Esophagus muscularis mucosa (tissue), 4 donors: ENCODE results near the gene FMNL1. TPM values are rescaled to one million over a fixed set of nuclear protein-coding genes. Genes with fewer than 3 reads are reported as not detected.

Experiments used
- DNase-seq: peaks from one replicate; pipeline ENCODE4 v3.0.0-alpha.2; 2017; ENCODE audit errors: extremely low spot score
- H3K27ac ChIP-seq, 4 donors: fragments of 200-600 bp; sonication (generic); replicated peaks in 1 of 4; 1 replicate in 3 of 4; 2 replicates in 1 of 4; pipeline ENCODE4 v1.5.1; 2016 to 2019; ENCODE audit warnings: mild to moderate bottlenecking in 1 of 4
- H3K27me3 ChIP-seq, 4 donors: fragments of 200-600 bp; sonication (generic); one replicate each; pipeline versions ENCODE4 v1.5.1 to v1.6.0; 2016 to 2019
- H3K36me3 ChIP-seq, 4 donors: fragments of 200-600 bp; sonication (generic); one replicate each; pipeline ENCODE4 v1.5.1; 2016 to 2019
- H3K4me1 ChIP-seq, 4 donors: fragments of 200-600 bp; sonication (generic); one replicate each; pipeline ENCODE4 v1.5.1; 2016 to 2019
- H3K4me3 ChIP-seq, 4 donors: fragments of 200-600 bp; sonication (generic); 1 replicate in 2 of 4; 2 replicates in 2 of 4; pipeline ENCODE4 v1.5.1; 2016 to 2019; ENCODE audit warnings: mild to moderate bottlenecking in 4 of 4, moderate library complexity in 1 of 4
- H3K9me3 ChIP-seq, 4 donors: fragments of 200-600 bp; sonication (generic); 1 replicate in 3 of 4; 2 replicates in 1 of 4; pipeline ENCODE4 v1.5.1; 2016 to 2019
- CTCF ChIP-seq, 3 experiments: fragments of 200-600 bp in 2 of 3; fragments of 450-650 bp in 1 of 3; sonication (generic) in 2 of 3; IDR thresholded peaks; one replicate each; pipeline ENCODE4 v1.5.1; 2017 to 2019; ENCODE audit warnings: antibody characterized with exemption in 3 of 3, mild to moderate bottlenecking in 2 of 3, moderate library complexity in 1 of 3
- EP300 ChIP-seq: sonication (generic); formaldehyde crosslinking; IDR thresholded peaks from one replicate; pipeline ENCODE4 v1.6.1; 2017; ENCODE audit warnings: antibody characterized with exemption
- POLR2A ChIP-seq: fragments of 450-650 bp; IDR thresholded peaks from one replicate; pipeline ENCODE4 v1.6.1; 2017; ENCODE audit warnings: antibody characterized with exemption, moderate library complexity, mild to moderate bottlenecking, low read depth
- POLR2AphosphoS5 ChIP-seq, 2 donors: sonication (generic); formaldehyde crosslinking; IDR thresholded peaks; one replicate each; pipeline ENCODE4 v1.6.1; 2017; ENCODE audit warnings: antibody characterized with exemption in 2 of 2
- WGBS: methylation state at CpG from one replicate; pipeline ENCODE4 v1.1.5; 2018; 5-methylcytosine and 5-hydroxymethylcytosine counted together
- intact Hi-C: fragments of 100-400 bp; cut with DNase I; formaldehyde crosslinking; loops from one replicate; pipeline ENCODE4 v1.15.1; 2023
- total RNA-seq, 4 donors: library from RNA; depleted of rRNA; stranded (reverse); fragments of >200 nt; gene quantifications; one replicate each; pipeline versions ENCODE4 v1.1.0 to v1.2.1, GENCODE V29; 2016

The FMNL1 gene
- total RNA-seq, 4 donors from 2014 or later, result 11.0 to 26.7 (median 19.6) TPM

DNA sequence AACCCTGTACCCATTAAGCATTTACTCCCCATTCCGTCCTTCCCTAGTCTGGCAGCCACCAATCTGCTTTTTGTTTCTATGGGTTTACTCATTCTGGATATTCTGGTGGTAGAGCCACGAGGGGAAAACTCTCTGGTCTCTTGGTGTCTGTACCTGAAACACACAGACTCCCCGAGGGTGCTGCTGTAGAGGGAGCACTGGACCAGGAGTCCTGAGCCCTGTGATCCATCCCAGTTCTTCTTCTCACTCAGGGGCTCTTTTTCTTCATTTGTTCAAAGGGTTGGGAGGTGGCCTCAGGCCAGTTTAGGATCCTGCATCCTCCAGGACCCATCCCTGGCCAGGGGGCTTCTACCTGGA is 45.9 kb upstream of the FMNL1 start:
- H3K27me3 ChIP-seq, result no peaks in the 10 kb centered on the region
- H3K9me3 ChIP-seq, result no peaks in the 10 kb centered on the region
- intact Hi-C loops, result no loop called here
- WGBS, result 80% methylated on average over 3 of the region's 3 CpGs
- DNase-seq, result no peak
- TF ChIP-seq POLR2AphosphoS5 (IDR thresholded peaks at IDR 0.05) (no peak), EP300 (no peak), POLR2A (no peak), CTCF (IDR thresholded peaks at IDR 0.05) (no peak)
- no peaks in the 10 kb centered on the region for H3K36me3 ChIP-seq
- H3K27ac ChIP-seq, result peak overlapping the region; percentile 66 to 81 (median 72)
- peaks cover 22 to 48% (median 45%) of the 10 kb centered on the region in 4 donors for H3K4me1 ChIP-seq
- no peak overlapping the region for H3K4me3 ChIP-seq

DNA sequence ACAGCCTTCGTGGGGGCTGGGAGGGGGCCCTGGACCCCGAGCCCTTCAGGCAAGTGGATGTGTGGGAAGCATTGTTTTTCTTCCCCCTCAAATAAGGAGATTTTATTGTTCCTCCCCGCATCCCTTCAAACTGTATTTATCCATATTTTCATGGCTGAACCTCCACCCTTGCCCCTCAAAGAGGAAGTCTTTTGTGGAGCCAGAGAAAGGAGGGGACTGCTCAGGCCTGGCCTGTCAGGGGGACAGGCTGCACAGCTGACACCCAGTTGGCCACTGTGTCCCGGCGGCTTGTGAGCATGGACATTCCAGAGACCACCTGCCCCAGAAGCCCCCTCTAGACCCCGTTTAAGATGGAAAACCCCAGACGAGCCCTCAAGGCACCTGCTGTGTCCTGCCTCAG is 44.1 kb upstream of the FMNL1 start:
- intact Hi-C loops, result no loop called here
- TF ChIP-seq EP300, result no peak
- no peak for TF ChIP-seq POLR2A
- TF ChIP-seq POLR2AphosphoS5 (IDR thresholded peaks at IDR 0.05), result no peak
- TF ChIP-seq CTCF (IDR thresholded peaks at IDR 0.05), result no peak
- no peak for DNase-seq
- peaks cover 5 to 30% (median 26%) of the 10 kb centered on the region in 4 donors for H3K4me1 ChIP-seq
- 77% methylated on average over 5 of the region's 7 CpGs for WGBS
- H3K27ac ChIP-seq, result peak overlapping the region in 1 of 4 donors; percentile 20
- no peaks in the 10 kb centered on the region for H3K27me3 ChIP-seq
- H3K9me3 ChIP-seq, result no peaks in the 10 kb centered on the region
- no peaks in the 10 kb centered on the region for H3K36me3 ChIP-seq
- no peak overlapping the region for H3K4me3 ChIP-seq

DNA sequence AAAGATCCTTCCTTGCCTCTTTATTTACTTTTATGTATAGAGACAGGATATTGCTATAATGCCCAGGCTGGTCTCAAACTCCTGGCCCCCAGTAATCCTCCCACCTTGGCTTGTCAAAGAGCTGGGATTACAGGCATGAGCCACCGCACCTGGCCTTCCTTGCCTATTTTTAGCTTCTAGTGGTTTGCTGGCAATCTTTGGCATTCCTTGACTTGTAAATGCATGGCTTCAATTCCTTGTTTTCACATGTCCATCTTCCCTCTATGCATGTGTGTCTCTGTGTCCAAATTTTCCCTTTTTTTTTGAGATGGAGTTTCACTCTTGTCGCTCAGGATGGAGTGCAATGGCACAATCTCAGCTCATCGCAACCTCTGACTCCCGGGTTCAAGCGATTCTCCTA is 37.5 kb upstream of the FMNL1 start:
- Histone ChIP-seq H3K27ac (no peak overlapping the region), H3K4me1 (no peaks in the 10 kb centered on the region), H3K9me3 (no peaks in the 10 kb centered on the region), H3K4me3 (no peak overlapping the region), H3K36me3 (no peaks in the 10 kb centered on the region), H3K27me3 (no peaks in the 10 kb centered on the region)
- intact Hi-C loops, result no loop called here
- WGBS, result 83% methylated on average over 5 of the region's 5 CpGs
- TF ChIP-seq CTCF (IDR thresholded peaks at IDR 0.05) (no peak), POLR2AphosphoS5 (IDR thresholded peaks at IDR 0.05) (no peak), POLR2A (no peak)
- no peak for DNase-seq

GRCh38 chr17:45186801-45187354 is 34.8 kb upstream of the FMNL1 start:
- no peak overlapping the region for H3K4me3 ChIP-seq
- intact Hi-C loops, result no loop called here
- no peak overlapping the region for H3K27ac ChIP-seq
- 84% methylated on average over 7 of the region's 7 CpGs for WGBS
- no peak for DNase-seq
- H3K9me3 ChIP-seq, result no peaks in the 10 kb centered on the region
- TF ChIP-seq POLR2A (no peak), POLR2AphosphoS5 (IDR thresholded peaks at IDR 0.05) (no peak), EP300 (no peak), CTCF (IDR thresholded peaks at IDR 0.05) (no peak)
- H3K4me1 ChIP-seq, result no peaks in the 10 kb centered on the region
- no peaks in the 10 kb centered on the region for H3K36me3 ChIP-seq
- H3K27me3 ChIP-seq, result no peaks in the 10 kb centered on the region

DNA sequence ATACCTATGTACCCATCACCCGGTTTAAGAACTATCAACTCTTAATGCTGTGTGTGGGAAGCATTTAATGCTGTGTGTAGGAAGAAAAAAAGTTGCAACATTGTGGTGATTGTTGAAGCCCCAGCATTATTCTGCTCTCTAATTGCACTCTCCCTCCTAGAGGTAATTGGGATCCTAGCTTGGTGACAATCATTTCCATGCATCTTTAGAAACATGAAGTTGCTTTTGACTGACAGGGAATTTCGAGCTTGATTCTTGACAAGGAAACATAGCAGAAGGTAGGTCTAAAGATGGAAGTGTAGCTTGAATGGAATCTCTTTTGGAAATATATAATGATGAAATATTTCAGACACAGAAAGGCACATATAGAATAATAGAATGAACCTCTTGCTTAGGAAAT is 32.7 kb upstream of the FMNL1 start:
- Histone ChIP-seq H3K4me3 (no peak overlapping the region), H3K27ac (no peak overlapping the region), H3K27me3 (no peaks in the 10 kb centered on the region), H3K9me3 (no peaks in the 10 kb centered on the region), H3K4me1 (no peaks in the 10 kb centered on the region), H3K36me3 (no peaks in the 10 kb centered on the region)
- intact Hi-C loops, result no loop called here
- TF ChIP-seq CTCF (IDR thresholded peaks at IDR 0.05) (no peak), POLR2AphosphoS5 (IDR thresholded peaks at IDR 0.05) (no peak), EP300 (no peak), POLR2A (no peak)
- DNase-seq, result no peak
- WGBS, result 73% methylated on average over 2 of the region's 2 CpGs
